IMR-90 (cell line): ENCODE results near the gene MMRN2. TPM values are rescaled to one million over a fixed set of nuclear protein-coding genes. Genes with fewer than 3 reads are reported as not detected.
A peak's percentile ranks its signal among the peaks of the same experiment; 100 is the strongest.

Source experiments
- ATAC-seq: fragments of 200-7000 bp; cut with Tn5 transposase; 2 replicates; pipeline ENCODE4 v1.9.1; 2020; ENCODE audit warnings: low read depth, mild to moderate bottlenecking, moderate library complexity
- BruUV-seq: library from RNA; stranded (reverse); fragments of 400-500 nt; replicated peaks from 2 replicates; lab custom pipeline; 2021; lab: Mats Ljungman, UMichigan
- CTCF ChIA-PET: fragments of 300-600 bp; formaldehyde crosslinking; extraction: SDS; loops from one replicate; lab custom pipeline; 2021; ENCODE audit warnings: antibody characterized with exemption; lab: Yijun Ruan, JAX
- POLR2A ChIA-PET: fragments of 300-600 bp; sonication (Branson Sonifier 250); formaldehyde crosslinking; loops from one replicate; lab custom pipeline; 2022; ENCODE audit warnings: antibody characterized with exemption; ENCODE audit not compliant: unreplicated experiment; lab: Charles Lee
- DNase-seq: peaks from one replicate; pipeline ENCODE4 v3.0.0; 2013
- H2AFZ ChIP-seq: replicated peaks from 2 replicates; pipeline ENCODE3; 2013; ENCODE audit warnings: low read length, mild to moderate bottlenecking; ENCODE audit not compliant: poor library complexity
- H2AK5ac ChIP-seq: 2 replicates; pipeline ENCODE4 v1.6.1; 2013; ENCODE audit warnings: low read depth, low read length, inconsistent platforms
- H2AK9ac ChIP-seq: replicated peaks from 2 replicates; pipeline ENCODE3; 2013; ENCODE audit warnings: mild to moderate bottlenecking, low read depth, low read length, moderate library complexity; ENCODE audit not compliant: poor library complexity
- H2BK120ac ChIP-seq: 2 replicates; pipeline ENCODE4 v1.6.1; 2013; ENCODE audit warnings: low read depth, low read length, inconsistent platforms
- H2BK15ac ChIP-seq: 3 replicates; pipeline ENCODE4 v1.6.1; 2013; ENCODE audit warnings: low read depth, low read length, inconsistent platforms
- H2BK20ac ChIP-seq: 2 replicates; pipeline ENCODE4 v1.6.1; 2013; ENCODE audit warnings: low read depth, mild to moderate bottlenecking, inconsistent platforms, low read length, moderate library complexity
- H2BK5ac ChIP-seq: 2 replicates; pipeline ENCODE4 v1.6.1; 2013; ENCODE audit warnings: mild to moderate bottlenecking, low read depth, low read length, inconsistent platforms; ENCODE audit not compliant: poor library complexity, severe bottlenecking
- H3K14ac ChIP-seq: replicated peaks from 2 replicates; pipeline ENCODE4 v1.6.1; 2013; ENCODE audit warnings: low read depth, low read length, inconsistent platforms
- H3K18ac ChIP-seq: 2 replicates; pipeline ENCODE4 v1.6.1; 2013; ENCODE audit warnings: low read depth, low read length, control low read depth
- H3K23ac ChIP-seq: 2 replicates; pipeline ENCODE4 v1.6.1; 2013; ENCODE audit warnings: low read depth, low read length, inconsistent platforms
- H3K27ac ChIP-seq: 2 replicates; pipeline ENCODE4 v1.5.1; 2013; ENCODE audit warnings: mild to moderate bottlenecking, control low read depth, low read length; ENCODE audit not compliant: insufficient read depth
- H3K27me3 ChIP-seq: 2 replicates; pipeline ENCODE4 v1.6.1; 2013; ENCODE audit warnings: low read length; ENCODE audit not compliant: control insufficient read depth, insufficient read depth
- H3K36me3 ChIP-seq: 2 replicates; pipeline ENCODE4 v1.6.1; 2013; ENCODE audit warnings: low read length, mixed read lengths; ENCODE audit not compliant: control insufficient read depth, insufficient read depth
- H3K4ac ChIP-seq: 2 replicates; pipeline ENCODE4 v1.6.1; 2013; ENCODE audit warnings: low read depth, low read length, inconsistent platforms
- H3K4me1 ChIP-seq: 2 replicates; pipeline ENCODE4 v1.6.1; 2013; ENCODE audit warnings: low read length, mixed read lengths; ENCODE audit not compliant: control insufficient read depth, insufficient read depth
- H3K4me2 ChIP-seq: 2 replicates; pipeline ENCODE4 v1.6.1; 2013; ENCODE audit warnings: low read depth, mild to moderate bottlenecking, control low read depth, low read length, moderate library complexity
- H3K4me3 ChIP-seq: 2 replicates; pipeline ENCODE4 v1.5.1; 2013; ENCODE audit warnings: low read depth, mild to moderate bottlenecking, control low read depth, low read length, moderate library complexity; ENCODE audit not compliant: insufficient read depth
- H3K56ac ChIP-seq: 2 replicates; pipeline ENCODE4 v1.6.1; 2013; ENCODE audit warnings: low read length, inconsistent platforms; ENCODE audit not compliant: insufficient read depth; ENCODE audit errors: extremely low read depth
- H3K79me1 ChIP-seq, 2 experiments: 2 replicates each; pipeline ENCODE4 v1.6.1; 2013; ENCODE audit warnings: low read length in 2 of 2, inconsistent platforms in 1 of 2, low read depth in 1 of 2
- H3K9ac ChIP-seq: 2 replicates; pipeline ENCODE4 v1.6.1; 2013; ENCODE audit warnings: low read depth, low read length, control low read depth
- H3K9me1 ChIP-seq: 2 replicates; pipeline ENCODE4 v1.6.1; 2013; ENCODE audit warnings: low read length, inconsistent platforms; ENCODE audit not compliant: insufficient read depth
- H3K9me3 ChIP-seq: 2 replicates; pipeline ENCODE4 v1.6.1; 2013; ENCODE audit warnings: low read length; ENCODE audit not compliant: control insufficient read depth, insufficient read depth
- H4K20me1 ChIP-seq: 2 replicates; pipeline ENCODE4 v1.6.1; 2013; ENCODE audit warnings: low read length, inconsistent platforms; ENCODE audit not compliant: insufficient read depth
- H4K5ac ChIP-seq: 2 replicates; pipeline ENCODE4 v1.6.1; 2013; ENCODE audit warnings: mild to moderate bottlenecking, low read depth, low read length, control low read depth
- H4K8ac ChIP-seq, 2 experiments: 2 replicates each; pipeline ENCODE4 v1.6.1; 2013; ENCODE audit warnings: low read depth in 2 of 2, low read length in 2 of 2, control low read depth in 1 of 2, inconsistent platforms in 1 of 2
- H4K91ac ChIP-seq: 2 replicates; pipeline ENCODE4 v1.6.1; 2013; ENCODE audit warnings: low read depth, low read length, inconsistent platforms; ENCODE audit not compliant: insufficient read depth
- CTCF ChIP-seq: conservative IDR thresholded peaks from 2 replicates; pipeline ENCODE4 v1.5.1; 2012; ENCODE audit warnings: mild to moderate bottlenecking, low read depth, low read length, improper control_type of control experiment
- ELK1 ChIP-seq: fragments of 150-350 bp; IDR thresholded peaks from 2 replicates; pipeline ENCODE4 v1.6.1; 2016; ENCODE audit warnings: low read depth, mild to moderate bottlenecking, low read length, moderate library complexity, borderline replicate concordance
- FOS ChIP-seq: fragments of 150-350 bp; IDR thresholded peaks from 2 replicates; pipeline ENCODE4 v1.6.1; 2016; ENCODE audit warnings: low read depth, low read length
- MXI1 ChIP-seq: IDR thresholded peaks from 2 replicates; pipeline ENCODE4 v1.6.1; 2012; ENCODE audit warnings: low read depth, mild to moderate bottlenecking, low read length, moderate library complexity, borderline replicate concordance
- NFE2L2 ChIP-seq: fragments of 150-350 bp; IDR thresholded peaks from 2 replicates; pipeline ENCODE4 v1.6.1; 2016; ENCODE audit warnings: low read depth, mild to moderate bottlenecking, low read length
- SMC3 ChIP-seq: fragments of 150-350 bp; IDR thresholded peaks from 2 replicates; pipeline ENCODE4 v1.6.1; 2016; ENCODE audit warnings: low read depth, mild to moderate bottlenecking, antibody characterized with exemption, low read length, moderate library complexity
- USF2 ChIP-seq: fragments of 150-350 bp; IDR thresholded peaks from 2 replicates; pipeline ENCODE4 v1.6.1; 2017; ENCODE audit warnings: mild to moderate bottlenecking, antibody characterized with exemption, low read length, low read depth
- WGBS, 2 experiments: methylation state at CpG; one replicate each; pipeline versions ENCODE4 v1.1.5 to v1.1.7; 2013; ENCODE audit warnings: missing lambda C conversion rate in 2 of 2; ENCODE audit not compliant: insufficient read length in 1 of 2; ENCODE audit errors: extremely low coverage in 2 of 2; 5-methylcytosine and 5-hydroxymethylcytosine counted together
- dilution Hi-C: fragments of 300-500 bp; cut with HindIII; formaldehyde crosslinking; loops from one replicate; pipeline ENCODE4 v1.14.3; 2018; ENCODE audit warnings: low sequenced_read_pairs; ENCODE audit not compliant: unreplicated experiment
- in situ Hi-C: fragments of 300-500 bp; cut with MboI; formaldehyde crosslinking; loops from 3 replicates; pipeline ENCODE4 v1.14.3; 2019; ENCODE audit warnings: low sequenced_read_pairs, inconsistent platforms, mixed read lengths
- intact Hi-C: fragments of 100-400 bp; cut with micrococcal nuclease; formaldehyde crosslinking; loops from 2 replicates; pipeline ENCODE4 v1.10.0; 2022
- polyA plus RNA-seq, 3 experiments: library from polyadenylated mRNA; depleted of rRNA; stranded (reverse); fragments of >200 nt; gene quantifications; 2 replicates each; pipeline ENCODE4 v1.2.3, GENCODE V29; 2012; ENCODE audit warnings: low replicate concordance in 1 of 3
- total RNA-seq: library from RNA; depleted of rRNA; stranded (reverse); fragments of >200 nt; gene quantifications from 2 replicates; pipeline ENCODE4 v1.2.3, GENCODE V29; 2012

MMRN2 gene
- total and polyA plus RNA-seq, 2 of the 4 experiments (the other 2 are of a cell fraction), result 1.6 to 1.8 TPM

- peaks cover 0 to 11% of the 10 kb centered on the region in 2 experiments; a peak in 1 of 4 replicates for H3K79me1 ChIP-seq
- 0 out of 2 replicates have a peak overlapping the region, but pooled peaks have one; percentile 51 for H3K14ac ChIP-seq
- H2BK5ac ChIP-seq, result no peak overlapping the region
- H4K5ac ChIP-seq, result no peak overlapping the region; the same call in 1 of the 2 replicates
- H3K36me3 ChIP-seq, result no peaks in the 10 kb centered on the region
- H4K91ac ChIP-seq, result no peak overlapping the region; the same call in 1 of the 2 replicates
- H3K27me3 ChIP-seq, result no peaks in the 10 kb centered on the region
- POLR2A ChIA-PET, result no interaction called here
- TF ChIP-seq MXI1 (no peak), FOS (no peak), NFE2L2 (no peak), ELK1 (no peak), SMC3 (no peak), CTCF (no peak), USF2 (no peak)
- H3K4me1 ChIP-seq, result peaks cover 21% of the 10 kb centered on the region
- dilution Hi-C loops, result no loop called here
- H2BK15ac ChIP-seq, result no peak overlapping the region
- no peak overlapping the region for H3K4ac ChIP-seq
- H3K18ac ChIP-seq, result no peak overlapping the region
- ATAC-seq, result no peak
- H3K27ac ChIP-seq, result no peak overlapping the region
- H3K4me2 ChIP-seq, result no peak overlapping the region
- peak overlapping the region; percentile 79 for H2AFZ ChIP-seq
- no peak overlapping the region for H3K4me3 ChIP-seq
- CTCF ChIA-PET, result no interaction called here
- intact Hi-C loops, result no loop called here
- H4K20me1 ChIP-seq, result no peaks in the 10 kb centered on the region
- H3K56ac ChIP-seq, result no peak overlapping the region
- H4K8ac ChIP-seq, result no peak overlapping the region
- in situ Hi-C loops, result no loop called here
- no CpG with 5 or more reads among the region's 16 CpGs for WGBS, 2 experiments
- H2BK20ac ChIP-seq, result no peak overlapping the region
- BruUV-seq, result no TSS peak
- DNase-seq, result no peak
- peak overlapping the region; percentile 15 for H2AK9ac ChIP-seq
- no peak overlapping the region for H2AK5ac ChIP-seq
- H3K23ac ChIP-seq, result no peak overlapping the region
- H3K9me3 ChIP-seq, result peaks cover 3% of the 10 kb centered on the region
- H3K9me1 ChIP-seq, result peaks cover 10% of the 10 kb centered on the region
- H3K9ac ChIP-seq, result no peak overlapping the region
- peak overlapping the region; percentile 15; the same call in 1 of the 2 replicates for H2BK120ac ChIP-seq
These were observed 1.8 kb downstream of the MMRN2 start for GRCh38 chr10:86955501-86956194.
